ENCODE measurements around the gene HTRA2. TPM values are rescaled to one million over a fixed set of nuclear protein-coding genes. Genes with fewer than 3 reads are reported as not detected.
A peak's percentile ranks its signal among the peaks of the same experiment; 100 is the strongest.

Gene HTRA2
- total RNA-seq, 1 experiment from 2014 or later = 24.9 TPM

DNA sequence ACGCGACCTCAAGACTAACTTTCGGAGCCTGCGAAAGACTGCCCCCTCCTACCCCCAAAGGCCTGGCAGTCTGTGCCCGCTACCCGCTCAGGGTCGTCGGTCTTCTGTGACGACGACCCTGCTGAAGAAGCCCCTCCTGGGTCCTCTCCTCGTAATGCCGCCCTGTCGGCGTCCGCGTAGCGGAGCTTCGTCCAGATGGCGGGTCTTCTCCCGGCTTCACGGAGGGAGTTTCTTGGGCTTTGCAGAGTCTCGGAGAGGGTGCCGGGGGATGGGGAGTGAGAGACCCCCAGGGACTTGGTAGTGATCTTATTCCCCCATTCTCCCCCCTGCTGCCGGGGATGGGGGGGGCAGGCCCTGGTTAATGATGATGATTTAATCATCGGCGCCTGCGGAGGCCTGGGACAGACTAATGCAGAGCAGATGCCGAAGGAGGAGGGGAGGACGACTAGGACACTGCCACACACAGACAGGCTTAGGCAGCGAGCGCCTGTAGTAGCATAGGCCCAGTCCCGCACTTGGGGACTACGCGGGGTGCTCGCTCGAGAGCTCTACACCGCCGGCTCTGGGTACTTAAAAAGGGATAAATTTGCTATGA lies 21.7 kb upstream of the HTRA2 start:
- no peak overlapping the region for H3K23ac ChIP-seq (ENCODE audit: insufficient read length, low read depth, low read length)
- H3K4me2 ChIP-seq (ENCODE audit: insufficient read depth, insufficient read length, low read length) = peak overlapping the region; percentile 59
- no peak overlapping the region for H2BK5ac ChIP-seq (ENCODE audit: insufficient read length, low read length)
- H3K79me1 ChIP-seq (ENCODE audit: insufficient read depth, low read depth, low read length, poor library complexity, severe bottlenecking) = no peaks in the 10 kb centered on the region
- H3K27me3 ChIP-seq (ENCODE audit: insufficient read depth, low read length) = peaks cover 52% of the 10 kb centered on the region
- peaks cover 14% of the 10 kb centered on the region for H3K23me2 ChIP-seq (ENCODE audit: insufficient read length, low read depth, low read length, poor library complexity, severe bottlenecking)
- WGBS (ENCODE audit: extremely low coverage, insufficient read length, low lambda C conversion rate) = no CpG with 5 or more reads among the region's 38 CpGs
- H2AK5ac ChIP-seq (ENCODE audit: insufficient read length, low read length) = no peak overlapping the region
- TF ChIP-seq, protein P1, sequence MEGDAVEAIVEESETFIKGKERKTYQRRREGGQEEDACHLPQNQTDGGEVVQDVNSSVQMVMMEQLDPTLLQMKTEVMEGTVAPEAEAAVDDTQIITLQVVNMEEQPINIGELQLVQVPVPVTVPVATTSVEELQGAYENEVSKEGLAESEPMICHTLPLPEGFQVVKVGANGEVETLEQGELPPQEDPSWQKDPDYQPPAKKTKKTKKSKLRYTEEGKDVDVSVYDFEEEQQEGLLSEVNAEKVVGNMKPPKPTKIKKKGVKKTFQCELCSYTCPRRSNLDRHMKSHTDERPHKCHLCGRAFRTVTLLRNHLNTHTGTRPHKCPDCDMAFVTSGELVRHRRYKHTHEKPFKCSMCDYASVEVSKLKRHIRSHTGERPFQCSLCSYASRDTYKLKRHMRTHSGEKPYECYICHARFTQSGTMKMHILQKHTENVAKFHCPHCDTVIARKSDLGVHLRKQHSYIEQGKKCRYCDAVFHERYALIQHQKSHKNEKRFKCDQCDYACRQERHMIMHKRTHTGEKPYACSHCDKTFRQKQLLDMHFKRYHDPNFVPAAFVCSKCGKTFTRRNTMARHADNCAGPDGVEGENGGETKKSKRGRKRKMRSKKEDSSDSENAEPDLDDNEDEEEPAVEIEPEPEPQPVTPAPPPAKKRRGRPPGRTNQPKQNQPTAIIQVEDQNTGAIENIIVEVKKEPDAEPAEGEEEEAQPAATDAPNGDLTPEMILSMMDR (conservative IDR thresholded peaks at IDR 0.05) = no peak
- Mint-ChIP-seq H3K4me1 (peaks cover 35% of the 10 kb centered on the region in 2 experiments), H3K36me3 (ENCODE audit: insufficient read depth in 1 of 3, low read depth in 3 of 3) (peaks cover 22 to 29% (median 24%) of the 10 kb centered on the region in 3 experiments), H3K4me3 (peak overlapping the region; percentile 98 to 100), H3K27ac (peak overlapping the region; percentile 89 to 100 (median 99)), H3K27me3 (ENCODE audit: low read depth) (peaks cover 79% of the 10 kb centered on the region), H3K9me3 (peaks cover 10% of the 10 kb centered on the region in 2 experiments)
- no peak overlapping the region for H3K14ac ChIP-seq (ENCODE audit: insufficient read depth, low read length)
- H2AFZ ChIP-seq (ENCODE audit: low read length) = no peak overlapping the region
- no peak overlapping the region for H2BK12ac ChIP-seq (ENCODE audit: insufficient read length, low read depth, low read length)
- no peak overlapping the region for H3K56ac ChIP-seq (ENCODE audit: insufficient read length, low read depth, low read length)
- no peak overlapping the region for H3K4ac ChIP-seq (ENCODE audit: low read depth, low read length)
- no peak overlapping the region for H4K91ac ChIP-seq (ENCODE audit: insufficient read length, low read depth, low read length)
- H3K18ac ChIP-seq (ENCODE audit: insufficient read length, low read depth, low read length) = no peak overlapping the region
- H3K9me3 ChIP-seq (ENCODE audit: control insufficient read depth, low read depth, low read length) = no peaks in the 10 kb centered on the region
- peak; percentile 66 for DNase-seq
- H3K27ac ChIP-seq (ENCODE audit: insufficient read length, low read depth, low read length) = no peak overlapping the region
- no peak overlapping the region for H4K8ac ChIP-seq (replicated peaks; ENCODE audit: insufficient read length, low read depth, low read length)
- H2BK20ac ChIP-seq (ENCODE audit: low read depth, low read length, poor library complexity, severe bottlenecking) = no peak overlapping the region
- no peak overlapping the region for H2BK15ac ChIP-seq (ENCODE audit: low read depth, low read length)
- H4K20me1 ChIP-seq (ENCODE audit: control insufficient read depth, insufficient read depth, insufficient read length) = no peaks in the 10 kb centered on the region
- no peaks in the 10 kb centered on the region for H3K79me2 ChIP-seq (ENCODE audit: insufficient read depth, low read length)
- no peak overlapping the region for H2BK120ac ChIP-seq (ENCODE audit: low read depth, low read length, poor library complexity, severe bottlenecking)
- H3K4me1 ChIP-seq (ENCODE audit: insufficient read depth, low read length) = peaks cover 4% of the 10 kb centered on the region; the same call in 1 of the 2 replicates
- H4K5ac ChIP-seq (ENCODE audit: insufficient read length, low read depth, low read length) = no peak overlapping the region
- no peak overlapping the region for H3K9ac ChIP-seq (ENCODE audit: extremely low read depth, insufficient read length, low read length)
- no peak overlapping the region for H3T11ph ChIP-seq (ENCODE audit: low read length)
